Neural progenitor cell (in vitro differentiated cells): ENCODE results near the gene CELF4. TPM values are rescaled to one million over a fixed set of nuclear protein-coding genes. Genes with fewer than 3 reads are reported as not detected.

Experiments
- DNase-seq: peaks from one replicate; pipeline ENCODE4 v3.0.0-alpha.2; 2016; ENCODE audit warnings: low spot score
- H2AFZ ChIP-seq: fragments of 200-600 bp; sonication (generic); replicated peaks from 2 replicates; pipeline ENCODE4 v1.6.1; 2016; ENCODE audit warnings: antibody characterized with exemption
- H3F3A ChIP-seq: fragments of 200-600 bp; sonication (generic); 2 replicates; pipeline ENCODE4 v1.6.1; 2016; ENCODE audit warnings: antibody characterized with exemption, low read depth
- H3K27ac ChIP-seq: fragments of 200-600 bp; sonication (generic); 2 replicates; pipeline ENCODE4 v1.5.1; 2016; ENCODE audit warnings: mild to moderate bottlenecking
- H3K27me3 ChIP-seq: fragments of 200-600 bp; sonication (generic); 2 replicates; pipeline ENCODE4 v1.6.1; 2016; ENCODE audit warnings: mild to moderate bottlenecking, moderate library complexity
- H3K36me3 ChIP-seq: fragments of 200-600 bp; sonication (generic); 2 replicates; pipeline ENCODE4 v1.5.1; 2016
- H3K4me1 ChIP-seq: fragments of 200-600 bp; sonication (generic); 2 replicates; pipeline ENCODE4 v1.6.1; 2016; ENCODE audit warnings: mixed run types
- H3K4me2 ChIP-seq: fragments of 200-600 bp; sonication (generic); 2 replicates; pipeline ENCODE4 v1.6.1; 2016
- H3K4me3 ChIP-seq: fragments of 200-600 bp; sonication (generic); 2 replicates; pipeline ENCODE4 v1.5.1; 2016
- H3K79me2 ChIP-seq: fragments of 200-600 bp; sonication (generic); 2 replicates; pipeline ENCODE4 v1.6.1; 2016; ENCODE audit warnings: low read depth
- H3K9ac ChIP-seq: fragments of 200-600 bp; sonication (generic); 2 replicates; pipeline ENCODE4 v1.6.1; 2016
- H3K9me3 ChIP-seq: fragments of 200-600 bp; sonication (generic); 2 replicates; pipeline ENCODE4 v1.5.1; 2016; ENCODE audit warnings: low read depth
- H4K20me1 ChIP-seq: fragments of 200-600 bp; sonication (generic); 2 replicates; pipeline ENCODE4 v1.6.1; 2016; ENCODE audit warnings: low read depth
- H3K27ac Mint-ChIP-seq: 3 replicates; pipeline ENCODE4 v1.8.0; 2021; ENCODE audit warnings: mixed read lengths
- H3K27me3 Mint-ChIP-seq: 2 replicates; pipeline ENCODE4 v1.8.0; 2022; ENCODE audit warnings: low read depth, mild to moderate bottlenecking, inconsistent platforms, moderate library complexity, mixed read lengths; ENCODE audit not compliant: insufficient read depth
- H3K36me3 Mint-ChIP-seq: 3 replicates; pipeline ENCODE4 v1.8.0; 2021; ENCODE audit warnings: mixed read lengths
- H3K4me1 Mint-ChIP-seq: 3 replicates; pipeline ENCODE4 v1.8.0; 2021; ENCODE audit warnings: mixed read lengths
- H3K4me3 Mint-ChIP-seq: 3 replicates; pipeline ENCODE4 v1.8.0; 2021; ENCODE audit warnings: mild to moderate bottlenecking, moderate library complexity, mixed read lengths
- H3K9me3 Mint-ChIP-seq: 3 replicates; pipeline ENCODE4 v1.8.0; 2020; ENCODE audit warnings: mixed read lengths
- CTCF ChIP-seq: fragments of 200-600 bp; sonication (generic); IDR thresholded peaks from 2 replicates; pipeline ENCODE4 v1.5.1; 2017; ENCODE audit warnings: antibody characterized with exemption, mild to moderate bottlenecking
- EZH2 ChIP-seq: fragments of 200-600 bp; sonication (generic); IDR thresholded peaks from 2 replicates; pipeline ENCODE4 v1.6.1; 2017; ENCODE audit warnings: antibody characterized with exemption, mild to moderate bottlenecking, moderate library complexity
- EZH2phosphoT487 ChIP-seq: fragments of 200-600 bp; sonication (generic); IDR thresholded peaks from 2 replicates; pipeline ENCODE4 v1.6.1; 2017; ENCODE audit warnings: antibody characterized with exemption
- total RNA-seq: library from RNA; depleted of rRNA; stranded (reverse); fragments of >200 nt; gene quantifications from 2 replicates; pipeline ENCODE4 v1.2.3, GENCODE V29; 2015; ENCODE audit warnings: low replicate concordance

CELF4 gene
- total RNA-seq, 1 donor from 2014 or later, result 1.8 TPM

DNA sequence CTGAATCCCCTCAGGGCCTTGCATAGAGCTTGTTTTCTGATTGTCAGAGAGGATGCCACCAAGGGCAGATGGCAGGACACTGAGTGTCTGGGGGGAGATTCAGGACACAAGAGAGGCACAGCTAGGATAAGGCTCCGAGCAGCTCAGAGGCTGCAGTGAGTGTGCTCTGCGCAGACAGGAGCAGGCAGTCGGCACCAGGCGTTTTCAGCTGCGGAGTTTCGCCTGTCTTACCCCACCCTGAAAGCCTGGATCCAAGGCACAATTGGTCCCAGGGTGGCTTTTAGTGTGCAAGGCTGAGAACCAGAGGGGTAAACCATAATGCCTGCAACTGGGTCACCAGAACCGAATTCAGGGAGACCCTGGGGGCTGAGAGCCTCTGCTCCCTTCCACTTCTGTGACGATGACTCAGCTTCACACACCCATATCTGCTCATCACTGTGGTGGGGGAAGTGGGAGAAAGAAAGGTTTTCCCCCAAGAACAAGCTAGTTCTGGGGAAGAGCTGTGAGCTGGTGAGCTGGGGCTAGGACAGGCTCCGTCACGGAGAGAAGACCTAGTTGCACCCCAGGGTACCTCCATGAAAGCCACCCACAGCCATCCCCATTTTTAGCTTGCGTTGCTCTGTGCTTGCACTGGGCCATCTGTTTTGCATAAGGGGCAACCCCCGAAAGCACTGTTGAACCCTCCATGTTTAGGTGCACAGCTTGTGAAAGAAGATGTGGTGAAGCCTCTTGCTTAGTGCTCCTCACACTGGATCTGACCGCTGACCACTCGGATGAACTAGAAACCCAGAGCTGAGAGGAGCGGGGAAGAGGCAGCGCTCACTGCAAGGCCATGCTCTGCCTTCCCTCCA lies 173.7 kb downstream of the CELF4 start:
- no peaks in the 10 kb centered on the region for H3K36me3 ChIP-seq
- H3K4me1 Mint-ChIP-seq, result peaks cover 10% of the 10 kb centered on the region
- H3K4me2 ChIP-seq, result no peak overlapping the region
- H3K36me3 Mint-ChIP-seq, result no peaks in the 10 kb centered on the region
- no peak overlapping the region for H3K9ac ChIP-seq
- DNase-seq, result no peak
- TF ChIP-seq EZH2phosphoT487, result no peak
- no peak for TF ChIP-seq EZH2
- TF ChIP-seq CTCF, result no peak
- H3F3A ChIP-seq, result no peaks in the 10 kb centered on the region
- no peak overlapping the region for H3K27ac Mint-ChIP-seq
- no peaks in the 10 kb centered on the region for H3K79me2 ChIP-seq
- H3K27me3 ChIP-seq, result peaks cover 37% of the 10 kb centered on the region
- H3K9me3 Mint-ChIP-seq, result peaks cover 21% of the 10 kb centered on the region
- H4K20me1 ChIP-seq, result no peaks in the 10 kb centered on the region
- peaks cover 6% of the 10 kb centered on the region for H3K4me1 ChIP-seq
- no peak overlapping the region for H3K4me3 ChIP-seq
- no peaks in the 10 kb centered on the region for H3K9me3 ChIP-seq
- no peak overlapping the region for H2AFZ ChIP-seq
- no peak overlapping the region for H3K27ac ChIP-seq
- peaks cover 22% of the 10 kb centered on the region for H3K27me3 Mint-ChIP-seq
- H3K4me3 Mint-ChIP-seq, result peak overlapping the region; percentile 41

DNA sequence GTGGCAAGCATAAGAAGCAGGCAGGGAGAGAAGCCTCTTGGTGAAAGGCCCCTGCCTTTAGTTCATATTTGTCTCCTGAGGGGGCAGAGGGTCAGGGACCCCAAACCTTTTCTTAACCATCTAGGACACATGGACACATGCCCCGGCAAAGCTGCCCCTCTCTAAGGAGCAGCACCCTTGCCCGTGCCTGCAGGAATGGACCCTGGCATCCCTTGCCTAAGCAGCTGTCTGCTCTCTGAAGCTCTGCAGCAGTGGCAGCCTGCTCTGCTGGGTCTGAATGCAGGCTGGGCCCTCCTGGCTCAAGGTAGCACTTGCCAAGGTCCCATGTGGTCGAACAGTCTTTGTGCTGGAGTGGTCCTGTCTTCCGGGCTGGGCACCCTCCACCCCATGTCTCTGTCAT lies 174.4 kb downstream of the CELF4 start:
- Mint-ChIP-seq H3K36me3 (no peaks in the 10 kb centered on the region), H3K27ac (no peak overlapping the region), H3K4me3 (peak overlapping the region; percentile 41), H3K4me1 (peaks cover 10% of the 10 kb centered on the region), H3K27me3 (peaks cover 18% of the 10 kb centered on the region), H3K9me3 (peaks cover 21% of the 10 kb centered on the region)
- no peaks in the 10 kb centered on the region for H4K20me1 ChIP-seq
- H3K9ac ChIP-seq, result no peak overlapping the region
- H3K79me2 ChIP-seq, result no peaks in the 10 kb centered on the region
- H3K4me1 ChIP-seq, result peaks cover 6% of the 10 kb centered on the region
- H3K4me2 ChIP-seq, result no peak overlapping the region
- no peaks in the 10 kb centered on the region for H3F3A ChIP-seq
- no peak overlapping the region for H3K4me3 ChIP-seq
- TF ChIP-seq EZH2phosphoT487, result no peak
- H2AFZ ChIP-seq, result no peak overlapping the region
- H3K27ac ChIP-seq, result no peak overlapping the region
- no peak for DNase-seq
- no peaks in the 10 kb centered on the region for H3K9me3 ChIP-seq
- H3K36me3 ChIP-seq, result no peaks in the 10 kb centered on the region
- H3K27me3 ChIP-seq, result peaks cover 33% of the 10 kb centered on the region

- H3K9me3 ChIP-seq, result no peaks in the 10 kb centered on the region
- no peak overlapping the region for H3K27ac Mint-ChIP-seq
- peaks cover 32% of the 10 kb centered on the region for H3K27me3 ChIP-seq
- no peaks in the 10 kb centered on the region for H4K20me1 ChIP-seq
- H3K27me3 Mint-ChIP-seq, result peaks cover 15% of the 10 kb centered on the region
- no peaks in the 10 kb centered on the region for H3K79me2 ChIP-seq
- H3K4me3 Mint-ChIP-seq, result no peak overlapping the region
- no peaks in the 10 kb centered on the region for H3K36me3 ChIP-seq
- H2AFZ ChIP-seq, result no peak overlapping the region
- peaks cover 6% of the 10 kb centered on the region for H3K4me1 ChIP-seq
- H3K4me1 Mint-ChIP-seq, result peaks cover 10% of the 10 kb centered on the region
- H3K4me2 ChIP-seq, result no peak overlapping the region
- H3K9ac ChIP-seq, result no peak overlapping the region
- no peaks in the 10 kb centered on the region for H3F3A ChIP-seq
- no peaks in the 10 kb centered on the region for H3K36me3 Mint-ChIP-seq
- no peak for TF ChIP-seq CTCF
- no peak for TF ChIP-seq EZH2phosphoT487
- TF ChIP-seq EZH2, result no peak
- H3K4me3 ChIP-seq, result no peak overlapping the region
- no peak for DNase-seq
- H3K9me3 Mint-ChIP-seq, result peaks cover 21% of the 10 kb centered on the region
- no peak overlapping the region for H3K27ac ChIP-seq
These were observed 174.9 kb downstream of the CELF4 start for GRCh38 chr18:37390687-37391086.

- Histone ChIP-seq H3F3A (no peaks in the 10 kb centered on the region), H3K9ac (no peak overlapping the region), H3K9me3 (no peaks in the 10 kb centered on the region), H3K4me1 (peaks cover 6% of the 10 kb centered on the region), H3K4me2 (no peak overlapping the region), H3K27me3 (peaks cover 24% of the 10 kb centered on the region), H3K79me2 (no peaks in the 10 kb centered on the region), H3K27ac (no peak overlapping the region), H4K20me1 (no peaks in the 10 kb centered on the region), H3K4me3 (no peak overlapping the region), H3K36me3 (no peaks in the 10 kb centered on the region), H2AFZ (no peak overlapping the region)
- Mint-ChIP-seq H3K4me3 (no peak overlapping the region), H3K27me3 (peaks cover 11% of the 10 kb centered on the region), H3K4me1 (peaks cover 5% of the 10 kb centered on the region), H3K9me3 (peaks cover 21% of the 10 kb centered on the region), H3K36me3 (no peaks in the 10 kb centered on the region), H3K27ac (no peak overlapping the region)
- no peak for TF ChIP-seq CTCF
- TF ChIP-seq EZH2phosphoT487, result no peak
- TF ChIP-seq EZH2, result no peak
- DNase-seq, result no peak
These were observed 175.8 kb downstream of the CELF4 start for GRCh38 chr18:37389684-37390368.
